Activated T-helper 1 cell treated with Interleukin-2 at 50 U/mL for 16 hours (primary cell): ENCODE measurements around the gene NT5E.
"Not testable (repeated sequence)": the region's sequence is repeated elsewhere in the genome, so short reads cannot be mapped to it uniquely, and the experiment has no call there.

Source experiments
- DNase-seq: peaks from one replicate; pipeline ENCODE4 v3.0.0-alpha.2; 2020; ENCODE audit warnings: low read depth

The NT5E gene

GRCh38 chr6:85449818-85450759 is at the start of gene NT5E:
NT5E (plus strand) TSS chr6:85450083; CDS start chr6:85450140, 57 bp downstream.
- DNase-seq = peak; percentile 3

- no peak for DNase-seq
These were observed 49.6 kb upstream of the NT5E start for GRCh38 chr6:85400331-85400730.

GRCh38 chr6:85401186-85402021 is 48.5 kb upstream of the NT5E start:
- no peak for DNase-seq

GRCh38 chr6:85402071-85402470 is 47.8 kb upstream of the NT5E start:
- no peak for DNase-seq

GRCh38 chr6:85402922-85403321 is 47.0 kb upstream of the NT5E start:
- no peak for DNase-seq

- no peak for DNase-seq
These were observed 46.4 kb upstream of the NT5E start for GRCh38 chr6:85403331-85404015.

GRCh38 chr6:85404016-85404563 is 45.8 kb upstream of the NT5E start:
- not testable (repeated sequence) for DNase-seq

- no peak for DNase-seq
These were observed 45.2 kb upstream of the NT5E start for GRCh38 chr6:85404564-85405174.

- no peak for DNase-seq
These were observed 44.6 kb upstream of the NT5E start for GRCh38 chr6:85405175-85405852.

- DNase-seq = no peak
These were observed 44.1 kb upstream of the NT5E start for GRCh38 chr6:85405853-85406198.

GRCh38 chr6:85406641-85407075 is 43.2 kb upstream of the NT5E start:
- no peak for DNase-seq

- no peak for DNase-seq
These were observed 41.8 kb upstream of the NT5E start for GRCh38 chr6:85408039-85408438.

- DNase-seq = no peak
These were observed 36.9 kb upstream of the NT5E start for GRCh38 chr6:85412911-85413430.

- DNase-seq = no peak
These were observed 33.8 kb upstream of the NT5E start for GRCh38 chr6:85416049-85416448.

- DNase-seq = no peak
These were observed 33.1 kb upstream of the NT5E start for GRCh38 chr6:85416766-85417165.

GRCh38 chr6:85417336-85417735 is 32.5 kb upstream of the NT5E start:
- no peak for DNase-seq

GRCh38 chr6:85418059-85418458 is 31.8 kb upstream of the NT5E start:
- no peak for DNase-seq

- DNase-seq = no peak
These were observed 30.7 kb upstream of the NT5E start for GRCh38 chr6:85419046-85419759.

GRCh38 chr6:85420551-85420950 is 29.3 kb upstream of the NT5E start:
- no peak for DNase-seq

GRCh38 chr6:85421181-85421580 is 28.7 kb upstream of the NT5E start:
- no peak for DNase-seq
